ENCODE results near the gene C1QTNF6.

- TF ChIP-seq, protein P1, sequence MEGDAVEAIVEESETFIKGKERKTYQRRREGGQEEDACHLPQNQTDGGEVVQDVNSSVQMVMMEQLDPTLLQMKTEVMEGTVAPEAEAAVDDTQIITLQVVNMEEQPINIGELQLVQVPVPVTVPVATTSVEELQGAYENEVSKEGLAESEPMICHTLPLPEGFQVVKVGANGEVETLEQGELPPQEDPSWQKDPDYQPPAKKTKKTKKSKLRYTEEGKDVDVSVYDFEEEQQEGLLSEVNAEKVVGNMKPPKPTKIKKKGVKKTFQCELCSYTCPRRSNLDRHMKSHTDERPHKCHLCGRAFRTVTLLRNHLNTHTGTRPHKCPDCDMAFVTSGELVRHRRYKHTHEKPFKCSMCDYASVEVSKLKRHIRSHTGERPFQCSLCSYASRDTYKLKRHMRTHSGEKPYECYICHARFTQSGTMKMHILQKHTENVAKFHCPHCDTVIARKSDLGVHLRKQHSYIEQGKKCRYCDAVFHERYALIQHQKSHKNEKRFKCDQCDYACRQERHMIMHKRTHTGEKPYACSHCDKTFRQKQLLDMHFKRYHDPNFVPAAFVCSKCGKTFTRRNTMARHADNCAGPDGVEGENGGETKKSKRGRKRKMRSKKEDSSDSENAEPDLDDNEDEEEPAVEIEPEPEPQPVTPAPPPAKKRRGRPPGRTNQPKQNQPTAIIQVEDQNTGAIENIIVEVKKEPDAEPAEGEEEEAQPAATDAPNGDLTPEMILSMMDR (optimal IDR thresholded peaks at IDR 0.05 in 1 of 3, IDR thresholded peaks at IDR 0.05 in 1 of 3, conservative IDR thresholded peaks at IDR 0.05 in 1 of 3; ENCODE audit: extremely low read depth in 1 of 3, insufficient read depth in 2 of 3, low read length in 3 of 3): no peak
- TF ChIP-seq EZH2 (IDR thresholded peaks at IDR 0.05; ENCODE audit: low read length): no peak
Observed at GRCh38 chr22:37213941-37214730, 26.1 kb upstream of the C1QTNF6 start.

Measured in keratinocyte (primary cell).